Kidney capillary endothelial cell (primary cell): ENCODE results near the gene EXOC4.

ENCODE experiments used
- DNase-seq: peaks from one replicate; pipeline ENCODE4 v3.0.0-alpha.2; 2018; ENCODE audit warnings: low spot score

EXOC4 gene

DNA sequence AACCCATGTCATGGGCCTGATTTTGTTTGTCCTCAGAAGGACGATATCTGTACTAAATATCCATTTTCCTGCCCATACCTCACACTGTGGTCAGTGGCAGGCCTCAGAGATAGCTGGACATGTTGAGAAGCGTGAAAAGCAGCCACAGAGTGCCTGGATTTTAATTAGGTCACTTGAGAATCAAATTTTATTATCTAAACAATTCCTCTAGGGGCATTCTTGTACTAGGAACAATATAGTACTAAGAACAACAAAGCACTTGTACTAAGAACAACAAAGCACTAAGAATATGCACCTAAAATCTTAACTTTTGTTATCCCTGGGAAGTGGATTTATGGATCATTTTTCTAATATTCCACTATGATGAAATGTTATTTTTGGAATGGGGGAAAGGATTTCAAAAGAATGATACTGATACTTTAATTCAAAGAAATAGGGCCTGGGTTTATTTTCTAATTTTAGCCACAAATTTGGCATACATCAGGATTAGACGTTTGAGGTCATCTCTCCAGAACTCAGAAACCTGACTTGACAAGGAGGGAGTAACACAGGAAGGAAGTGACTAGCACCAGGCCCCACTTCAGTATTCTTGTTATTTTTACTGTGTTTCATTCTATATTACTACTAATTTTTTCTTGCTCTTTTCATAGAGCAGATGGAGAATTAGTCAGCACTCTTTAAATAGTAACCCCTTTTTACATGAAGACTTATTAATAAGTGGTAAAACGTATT, 112.2 kb downstream of the EXOC4 start:
- peak; percentile 57 for DNase-seq

- peak; percentile 36 for DNase-seq
Observed at GRCh38 chr7:133365917-133366316, 113.0 kb downstream of the EXOC4 start.

DNA sequence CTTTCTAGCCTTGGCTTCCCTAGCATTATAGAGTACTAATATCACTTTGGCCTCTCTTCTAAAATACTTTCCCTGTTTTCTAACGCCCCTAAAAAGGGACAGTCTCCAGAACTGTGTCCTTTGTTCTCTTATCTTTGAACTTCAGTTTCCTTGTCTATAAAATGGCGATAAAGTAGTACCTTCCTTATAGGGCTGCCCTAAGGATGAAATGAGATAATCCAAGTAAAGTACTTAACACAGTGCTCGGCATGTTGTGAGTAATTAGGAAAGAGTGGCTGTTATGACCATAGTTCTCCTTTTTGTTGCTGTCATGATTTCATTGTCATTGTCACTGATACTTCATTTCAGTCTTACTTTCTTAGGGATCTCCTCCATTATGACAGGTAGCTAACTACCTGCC, 114.7 kb downstream of the EXOC4 start:
- DNase-seq = no peak

- no peak for DNase-seq
Observed at GRCh38 chr7:133369130-133369529, 116.3 kb downstream of the EXOC4 start.

DNA sequence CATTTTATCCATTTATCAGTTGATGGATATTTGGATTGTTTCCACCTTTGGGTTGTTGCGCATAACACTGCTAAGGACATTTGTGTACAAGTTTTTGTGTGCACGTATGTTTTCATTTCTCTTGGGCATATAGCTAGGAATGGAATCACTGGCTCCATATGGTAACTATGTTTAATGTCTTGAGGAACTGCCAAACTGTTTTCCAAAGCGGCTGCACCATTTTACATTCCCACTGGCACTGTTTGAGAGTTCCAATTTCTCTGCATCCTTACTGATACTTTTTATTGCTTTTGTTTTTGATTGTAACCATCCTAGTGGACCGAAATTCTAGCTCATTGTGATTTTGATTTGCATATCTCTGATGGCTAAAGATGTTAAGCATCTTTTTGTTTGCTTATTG, 118.7 kb downstream of the EXOC4 start:
- DNase-seq = no peak

DNA sequence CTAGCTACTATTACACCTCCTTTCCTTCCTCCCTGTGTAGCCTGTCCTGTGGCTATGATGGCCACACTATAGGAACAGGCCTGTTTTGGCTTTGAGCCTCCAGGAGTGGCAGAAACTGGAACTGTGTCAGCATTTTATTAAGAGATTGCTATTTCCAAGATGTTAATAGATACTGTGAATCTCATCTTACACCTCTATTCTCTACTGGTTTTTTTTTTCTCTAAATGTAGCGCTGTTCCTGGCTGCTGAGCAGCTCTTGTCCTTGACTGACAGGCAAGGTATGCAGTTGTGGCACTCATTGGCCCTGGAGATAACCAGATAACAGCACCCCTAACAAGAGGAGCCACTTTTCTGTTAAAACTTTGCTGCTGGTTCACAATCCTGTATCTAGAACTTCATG, 119.5 kb downstream of the EXOC4 start:
- DNase-seq = no peak

DNA sequence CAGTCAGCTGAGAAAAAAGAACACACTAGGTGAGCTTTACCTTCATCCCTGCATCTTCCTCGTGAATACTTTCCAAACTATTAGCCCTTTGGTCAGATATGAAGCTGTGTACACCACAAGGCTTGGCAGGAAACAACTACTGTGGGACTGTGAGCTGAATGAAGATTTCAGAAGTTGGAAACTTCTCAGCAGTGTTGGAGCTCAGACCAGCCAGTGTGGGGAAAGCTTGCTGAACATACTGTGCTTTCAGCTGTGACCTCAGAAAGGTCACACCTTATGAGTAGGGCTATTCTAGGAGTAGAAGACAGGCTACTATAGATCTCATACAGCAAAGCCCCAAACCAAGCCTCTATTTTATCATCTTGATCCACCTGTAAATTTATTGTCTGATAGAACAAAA, 123.6 kb downstream of the EXOC4 start:
- DNase-seq = no peak

GRCh38 chr7:133381965-133382364, 129.1 kb downstream of the EXOC4 start:
- no peak for DNase-seq

GRCh38 chr7:133382775-133383559, 130.1 kb downstream of the EXOC4 start:
- no peak for DNase-seq

DNA sequence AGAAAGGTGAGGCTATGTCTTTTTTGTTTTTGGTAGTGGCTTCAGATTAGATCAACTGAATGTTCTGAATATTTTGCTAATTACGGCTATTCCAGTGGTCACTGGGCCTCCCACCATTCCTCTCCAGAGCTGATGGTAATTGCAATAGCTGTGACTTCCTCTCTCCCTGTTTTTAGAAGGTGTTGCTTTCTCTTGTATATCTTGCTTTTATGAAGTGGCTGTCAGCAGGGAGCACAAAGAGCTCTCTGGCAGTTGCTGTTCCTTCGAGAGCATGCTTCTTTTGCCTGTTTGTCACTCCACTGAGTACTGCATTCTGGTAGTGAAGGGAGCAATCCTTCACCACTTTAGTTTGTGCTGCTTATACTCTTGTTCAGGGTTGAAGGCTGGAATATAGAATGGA, 133.3 kb downstream of the EXOC4 start:
- DNase-seq = no peak

GRCh38 chr7:133389727-133390126, 136.8 kb downstream of the EXOC4 start:
- no peak for DNase-seq

DNA sequence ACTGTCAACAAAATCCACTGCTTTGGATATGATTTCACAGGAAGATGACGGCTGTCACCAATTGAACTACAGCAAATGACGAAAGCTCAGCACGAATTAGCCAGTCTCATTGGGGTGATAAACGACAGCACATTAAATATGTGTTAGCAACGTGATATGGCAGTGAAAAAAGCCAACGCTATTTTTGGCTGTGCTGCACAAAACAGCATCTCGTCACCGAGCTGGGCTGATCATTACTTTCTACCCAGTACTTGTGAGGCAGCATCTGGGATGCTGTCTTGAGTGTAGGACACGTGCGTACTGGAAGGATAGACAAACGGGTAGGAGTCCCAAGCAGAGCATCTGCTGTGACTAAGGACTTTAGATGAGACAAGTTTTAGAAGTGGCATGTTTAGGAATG, 138.3 kb downstream of the EXOC4 start:
- no peak for DNase-seq

- DNase-seq = peak; percentile 22
Observed at GRCh38 chr7:133394369-133394768, 141.5 kb downstream of the EXOC4 start.

DNA sequence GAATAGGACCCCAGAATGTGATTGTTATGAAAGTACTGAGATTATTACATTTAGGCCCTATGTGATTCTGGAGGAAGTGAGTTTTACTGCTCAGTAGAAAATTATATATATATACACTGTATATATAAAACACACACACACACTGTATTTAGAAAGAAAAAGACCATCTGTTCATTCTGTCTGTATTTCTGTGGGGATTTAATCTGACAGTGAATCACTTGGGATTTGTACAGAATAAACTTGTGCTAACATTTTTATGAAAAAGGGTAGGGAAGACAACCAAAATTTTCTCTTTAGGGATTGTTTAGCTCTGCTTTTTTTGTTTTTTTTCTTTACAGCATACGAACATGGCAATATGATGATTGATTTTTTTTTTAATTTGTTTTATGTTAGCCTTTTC, 142.7 kb downstream of the EXOC4 start:
- DNase-seq = no peak

GRCh38 chr7:133398506-133398905, 145.6 kb downstream of the EXOC4 start:
- DNase-seq = no peak

GRCh38 chr7:133401225-133401624, 148.3 kb downstream of the EXOC4 start:
- DNase-seq = no peak

GRCh38 chr7:133408212-133408611, 155.3 kb downstream of the EXOC4 start:
- no peak for DNase-seq

DNA sequence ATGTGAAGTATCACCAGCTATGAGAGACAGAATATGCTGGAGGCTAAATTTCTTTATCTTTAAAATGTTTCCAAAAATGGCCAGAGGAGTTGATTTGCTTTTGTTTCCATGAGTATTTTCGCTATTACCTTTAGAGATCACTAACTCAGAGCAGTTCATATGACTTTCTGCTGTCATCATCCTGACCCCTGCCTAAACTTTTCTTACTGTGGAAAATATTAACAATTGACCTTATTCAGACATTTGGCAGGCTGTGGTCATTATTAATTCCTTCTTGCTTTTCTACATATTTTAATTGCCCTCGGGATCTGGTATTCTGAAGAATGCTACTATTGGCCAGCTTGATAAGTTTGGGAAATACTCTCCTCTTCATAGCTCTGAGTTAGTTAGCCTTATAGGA, 156.5 kb downstream of the EXOC4 start:
- no peak for DNase-seq

GRCh38 chr7:133409966-133410365, 157.1 kb downstream of the EXOC4 start:
- no peak for DNase-seq

GRCh38 chr7:133411395-133411794, 158.5 kb downstream of the EXOC4 start:
- no peak for DNase-seq

DNA sequence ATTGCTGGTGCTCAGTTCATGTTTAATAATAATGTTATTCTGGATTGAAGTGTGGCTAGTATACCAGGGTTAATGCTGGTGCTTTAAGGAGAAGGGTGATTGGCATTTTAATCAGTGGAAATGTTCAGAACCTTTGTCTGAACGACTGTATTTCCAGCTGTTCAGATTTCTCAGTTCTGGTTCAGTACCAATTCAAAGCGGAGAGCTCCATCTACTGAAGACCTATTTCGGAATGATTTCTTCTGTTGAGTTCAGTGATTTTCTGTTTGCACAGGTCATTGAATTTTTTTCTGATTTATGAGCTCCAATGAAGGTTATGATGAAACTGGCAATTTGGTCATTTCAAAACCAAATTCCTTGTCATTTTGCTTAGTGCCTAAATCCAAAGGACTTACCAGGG, 160.1 kb downstream of the EXOC4 start:
- no peak for DNase-seq

- no peak for DNase-seq
Observed at GRCh38 chr7:133419041-133419440, 166.2 kb downstream of the EXOC4 start.

- no peak for DNase-seq
Observed at GRCh38 chr7:133423618-133424017, 170.7 kb downstream of the EXOC4 start.

DNA sequence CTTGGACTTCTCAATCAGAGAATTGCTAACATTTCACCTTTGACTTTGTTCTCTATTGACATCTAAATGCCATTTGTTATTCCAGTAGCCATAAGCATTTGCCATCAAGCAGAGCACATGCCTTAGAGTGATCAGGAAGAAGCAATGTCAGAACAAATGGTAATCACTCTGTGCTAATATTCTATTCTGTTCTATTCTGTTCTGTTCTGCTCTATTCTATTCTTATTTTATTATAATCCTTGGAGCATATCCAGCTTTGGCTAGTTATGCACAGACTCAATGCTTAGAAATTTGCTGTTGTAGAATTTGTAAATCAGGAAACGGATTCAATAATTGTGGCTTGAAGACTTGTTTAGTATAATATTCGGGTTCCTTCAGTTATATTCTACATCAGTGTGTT, 175.4 kb downstream of the EXOC4 start:
- DNase-seq = no peak
